ENCODE data around the gene FBXO10. TPM values are rescaled to one million over a fixed set of nuclear protein-coding genes. Genes with fewer than 3 reads are reported as not detected.

Gene FBXO10
- total RNA-seq, 1 experiment from 2014 or later, result 5.3 TPM

DNA sequence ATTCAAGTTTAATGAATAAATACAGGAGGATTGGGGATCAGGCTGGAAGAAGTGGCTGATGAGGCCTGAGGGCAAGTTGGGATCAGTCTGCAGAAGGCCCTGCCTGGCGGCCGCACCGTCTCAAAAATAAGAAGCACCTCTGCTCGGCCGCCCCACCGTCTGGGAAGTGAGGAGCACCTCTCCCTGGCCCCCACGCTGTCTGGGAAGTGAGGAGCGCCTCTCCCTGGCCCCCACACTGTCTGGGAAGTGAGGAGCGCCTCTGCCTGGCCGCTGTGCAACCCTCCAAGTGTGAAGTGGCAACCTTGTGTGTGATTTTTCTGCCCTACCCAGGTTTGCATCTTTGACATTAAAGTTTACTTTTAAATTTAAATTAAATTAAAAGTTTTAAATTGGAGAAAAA is 55.1 kb downstream of the FBXO10 start:
- POLR2A ChIA-PET, result no interaction called here
- DNase-seq (ENCODE audit: low read depth, low spot score), result no peak
- no peak for ATAC-seq
- Histone ChIP-seq H3K79me2 (ENCODE audit: insufficient read depth, low read length) (no peaks in the 10 kb centered on the region), H3K4me3 (replicated peaks in 1 of 2; ENCODE audit: low read depth in 1 of 2, low read length in 2 of 2) (no peak overlapping the region), H3K9me2 (ENCODE audit: insufficient read depth) (no peaks in the 10 kb centered on the region), H3K4me2 (ENCODE audit: low read length) (no peak overlapping the region), H3K9me3 (ENCODE audit: control insufficient read depth in 1 of 2, insufficient read depth in 1 of 2, low read depth in 1 of 2, low read length in 2 of 2) (no peaks in the 10 kb centered on the region), H3K9ac (ENCODE audit: low read length) (no peak overlapping the region), H4K20me1 (ENCODE audit: insufficient read depth) (no peaks in the 10 kb centered on the region), H3K4me1 (ENCODE audit: control insufficient read depth in 1 of 2, insufficient read depth in 2 of 2, low read length in 2 of 2) (no peaks in the 10 kb centered on the region), H3K27ac (ENCODE audit: low read depth, low read length) (no peak overlapping the region), H3K27me3 (ENCODE audit: insufficient read depth, low read length) (no peaks in the 10 kb centered on the region), H2AFZ (ENCODE audit: low read depth, low read length, poor library complexity, severe bottlenecking) (no peak overlapping the region), H3K36me3 (ENCODE audit: control insufficient read depth in 1 of 2, insufficient read depth in 2 of 2, low read length in 2 of 2) (peaks cover 0 to 9% of the 10 kb centered on the region in 2 experiments; a peak in 1 of 4 replicates)
- RAD21 ChIA-PET (ENCODE audit: low non-redundant PET in 1 of 2, low total read pairs in 2 of 2, uncharacterized antibody in 2 of 2, unreplicated experiment in 2 of 2), result no interaction called here
- intact Hi-C loops (cut with micrococcal nuclease), result no loop called here
- no peak for TF ChIP-seq ZFX (IDR thresholded peaks at IDR 0.05)
- TF ChIP-seq, protein P1, sequence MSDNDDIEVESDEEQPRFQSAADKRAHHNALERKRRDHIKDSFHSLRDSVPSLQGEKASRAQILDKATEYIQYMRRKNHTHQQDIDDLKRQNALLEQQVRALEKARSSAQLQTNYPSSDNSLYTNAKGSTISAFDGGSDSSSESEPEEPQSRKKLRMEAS (IDR thresholded peaks at IDR 0.05), result no peak
- TF ChIP-seq EGR1 (IDR thresholded peaks at IDR 0.05; ENCODE audit: low read depth), result no peak
- TF ChIP-seq SIN3A (IDR thresholded peaks at IDR 0.05; ENCODE audit: low read depth), result no peak
- no peak for TF ChIP-seq TCF7L2 (IDR thresholded peaks at IDR 0.05; ENCODE audit: borderline replicate concordance, extremely low read depth, insufficient read depth, insufficient read length)
- no peak for TF ChIP-seq CBX3 (IDR thresholded peaks at IDR 0.05; ENCODE audit: low read depth)
- no TSS peak for BruUV-seq (replicated peaks)
- CTCF ChIA-PET, result no interaction called here

- no peaks in the 10 kb centered on the region for H4K20me1 ChIP-seq (ENCODE audit: insufficient read depth)
- H3K36me3 ChIP-seq (ENCODE audit: control insufficient read depth in 1 of 2, insufficient read depth in 2 of 2, low read length in 2 of 2), result peaks cover 0 to 9% of the 10 kb centered on the region in 2 experiments; a peak in 1 of 4 replicates
- H3K9me2 ChIP-seq (ENCODE audit: insufficient read depth), result no peaks in the 10 kb centered on the region
- TF ChIP-seq ZNF274 (IDR thresholded peaks at IDR 0.05; ENCODE audit: low read depth, low read length), result no peak
- peak in 1 of 3 experiments; percentile 18; a peak in 1 of 6 replicates for TF ChIP-seq CTCF (IDR thresholded peaks at IDR 0.05 in 2 of 3, conservative IDR thresholded peaks at IDR 0.05 in 1 of 3; ENCODE audit: borderline replicate concordance in 1 of 3, insufficient read depth in 1 of 3, low read depth in 2 of 3, low read length in 2 of 3)
- TF ChIP-seq JUND (IDR thresholded peaks at IDR 0.05), result no peak
- no TSS peak for BruUV-seq (replicated peaks)
- H3K9me3 ChIP-seq (ENCODE audit: control insufficient read depth in 1 of 2, insufficient read depth in 1 of 2, low read depth in 1 of 2, low read length in 2 of 2), result no peaks in the 10 kb centered on the region
- H3K4me1 ChIP-seq (ENCODE audit: control insufficient read depth in 1 of 2, insufficient read depth in 2 of 2, low read length in 2 of 2), result no peaks in the 10 kb centered on the region
- no peaks in the 10 kb centered on the region for H3K79me2 ChIP-seq (ENCODE audit: insufficient read depth, low read length)
- intact Hi-C loops (cut with micrococcal nuclease), result no loop called here
- ChIA-PET CTCF (no interaction called here), RAD21 (ENCODE audit: low non-redundant PET in 1 of 2, low total read pairs in 2 of 2, uncharacterized antibody in 2 of 2, unreplicated experiment in 2 of 2) (interaction anchor here in 1 of 2 experiments (0.6 kb wide), 1 partner anchor 609 kb away, joined by 5 read pairs; no protein-coding TSS in a partner anchor), POLR2A (no interaction called here)
- ATAC-seq (no peak), DNase-seq (ENCODE audit: low read depth, low spot score) (no peak)
- H3K9ac ChIP-seq (ENCODE audit: low read length), result no peak overlapping the region
- no peak overlapping the region for H3K4me2 ChIP-seq (ENCODE audit: low read length)
- no peak overlapping the region for H2AFZ ChIP-seq (ENCODE audit: low read depth, low read length, poor library complexity, severe bottlenecking)
- H3K27me3 ChIP-seq (ENCODE audit: insufficient read depth, low read length), result no peaks in the 10 kb centered on the region
- no peak overlapping the region for H3K27ac ChIP-seq (ENCODE audit: low read depth, low read length)
- H3K4me3 ChIP-seq (replicated peaks in 1 of 2; ENCODE audit: low read depth in 1 of 2, low read length in 2 of 2), result no peak overlapping the region
Measured at GRCh38 chr9:37520641-37521040, 55.5 kb downstream of the FBXO10 start.
